Measurements from ENCODE around the gene LRRC52.

Gene LRRC52

DNA sequence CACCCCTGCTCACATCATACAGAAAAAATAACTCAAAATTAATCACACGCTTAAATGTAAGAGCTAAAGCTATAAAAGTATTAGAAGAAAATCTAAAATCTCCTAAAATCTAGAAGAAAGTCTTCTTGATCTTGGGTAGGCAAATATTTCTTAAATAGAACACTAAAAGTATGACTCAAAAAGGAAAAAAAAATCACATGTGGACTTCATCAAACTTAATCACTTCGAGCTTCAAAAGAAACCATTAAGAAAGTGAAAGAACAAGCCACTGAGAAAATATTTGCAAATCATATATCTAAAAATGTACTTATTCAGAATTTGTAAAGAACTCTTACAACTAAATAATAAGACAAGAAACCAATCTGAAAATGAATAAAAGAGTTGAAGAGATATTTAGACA, 32.7 kb downstream of the LRRC52 start:
- no peak for TF ChIP-seq FOXM1 (IDR thresholded peaks at IDR 0.05; ENCODE audit: borderline replicate concordance, low read depth)
- TF ChIP-seq, protein P1, sequence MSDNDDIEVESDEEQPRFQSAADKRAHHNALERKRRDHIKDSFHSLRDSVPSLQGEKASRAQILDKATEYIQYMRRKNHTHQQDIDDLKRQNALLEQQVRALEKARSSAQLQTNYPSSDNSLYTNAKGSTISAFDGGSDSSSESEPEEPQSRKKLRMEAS (IDR thresholded peaks at IDR 0.05): no peak
- no peak for TF ChIP-seq EP300 (IDR thresholded peaks at IDR 0.05; ENCODE audit: borderline replicate concordance)
- TF ChIP-seq CREB1 (IDR thresholded peaks at IDR 0.05; ENCODE audit: low read depth): no peak
- TF ChIP-seq, protein P2, sequence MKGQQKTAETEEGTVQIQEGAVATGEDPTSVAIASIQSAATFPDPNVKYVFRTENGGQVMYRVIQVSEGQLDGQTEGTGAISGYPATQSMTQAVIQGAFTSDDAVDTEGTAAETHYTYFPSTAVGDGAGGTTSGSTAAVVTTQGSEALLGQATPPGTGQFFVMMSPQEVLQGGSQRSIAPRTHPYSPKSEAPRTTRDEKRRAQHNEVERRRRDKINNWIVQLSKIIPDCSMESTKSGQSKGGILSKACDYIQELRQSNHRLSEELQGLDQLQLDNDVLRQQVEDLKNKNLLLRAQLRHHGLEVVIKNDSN (IDR thresholded peaks at IDR 0.05): no peak
- TF ChIP-seq NFIC (IDR thresholded peaks at IDR 0.05): no peak
- TF ChIP-seq EGR1 (IDR thresholded peaks at IDR 0.05): no peak

DNA sequence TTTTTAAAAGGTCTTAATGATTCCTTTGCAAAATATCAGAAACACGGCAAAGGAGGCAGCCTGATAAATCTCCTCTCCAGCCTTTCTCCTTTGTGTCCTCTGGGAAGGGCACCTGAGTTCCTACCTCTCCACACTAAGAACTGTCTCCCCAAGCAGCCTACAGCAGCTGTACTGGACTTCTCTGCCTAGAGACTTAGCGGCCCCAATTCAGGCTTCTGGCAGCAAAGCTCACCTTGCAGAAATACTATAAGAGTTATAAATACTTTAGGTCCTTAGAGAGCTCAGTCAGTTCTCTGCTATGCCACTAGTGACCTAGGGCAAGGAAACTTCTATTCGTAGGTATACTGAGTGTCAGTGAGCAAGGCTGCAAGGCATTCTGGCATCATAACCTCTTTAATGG, 33.9 kb downstream of the LRRC52 start:
- TF ChIP-seq RAD21 (IDR thresholded peaks at IDR 0.05; ENCODE audit: low read depth): no peak
- TF ChIP-seq TAF1 (IDR thresholded peaks at IDR 0.05; ENCODE audit: low read depth): no peak
- TF ChIP-seq CEBPB (IDR thresholded peaks at IDR 0.05): no peak

DNA sequence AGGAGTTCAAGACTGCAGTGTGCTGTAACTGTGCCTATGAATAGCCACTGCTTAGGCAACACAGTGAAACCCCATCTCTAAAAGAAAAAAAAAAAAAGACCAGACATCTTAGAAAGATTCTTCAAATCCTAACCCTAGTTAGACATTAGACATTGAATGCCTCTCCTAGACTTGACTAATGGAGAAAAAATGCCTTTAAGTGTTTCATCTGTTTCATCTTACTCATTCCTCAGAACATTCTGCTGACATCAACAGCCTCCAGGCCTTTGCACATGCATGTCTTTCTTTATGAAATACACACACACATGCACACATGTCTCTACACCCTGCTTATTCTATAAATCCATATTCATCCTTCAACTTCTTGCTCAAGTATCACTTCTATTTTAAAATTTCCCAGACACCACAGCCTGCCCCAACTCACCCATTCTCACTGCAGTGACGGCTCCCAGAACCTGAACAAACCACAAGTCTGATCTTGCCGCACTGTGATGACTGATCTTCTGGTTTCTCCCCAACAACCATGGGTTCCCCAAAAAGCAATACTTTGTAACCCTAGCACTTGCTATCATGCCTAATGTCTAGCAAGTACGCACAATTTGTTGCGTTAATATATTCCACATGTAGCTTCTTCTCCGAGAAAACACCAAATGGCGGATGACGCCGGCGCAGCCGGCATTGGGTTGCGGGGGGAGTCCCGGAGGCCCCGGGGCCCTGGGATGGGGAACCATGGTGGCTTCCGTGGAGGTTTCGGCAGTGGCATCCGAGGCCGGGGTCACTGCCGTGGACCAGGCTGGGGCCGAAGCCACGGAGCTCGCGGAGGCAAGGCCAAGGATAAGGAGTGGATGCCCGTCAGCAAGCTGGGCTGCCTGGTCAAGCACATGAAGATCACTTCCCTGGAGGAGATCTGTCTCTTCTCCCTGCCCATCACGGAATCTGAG, 37.4 kb downstream of the LRRC52 start:
- TF ChIP-seq EP300 (IDR thresholded peaks at IDR 0.05; ENCODE audit: borderline replicate concordance) (no peak), FOXM1 (IDR thresholded peaks at IDR 0.05; ENCODE audit: borderline replicate concordance, low read depth) (no peak), NFIC (IDR thresholded peaks at IDR 0.05) (no peak), YY1 (IDR thresholded peaks at IDR 0.05; ENCODE audit: low read depth) (no peak), TCF12 (IDR thresholded peaks at IDR 0.05; ENCODE audit: low read depth) (no peak)
- TF ChIP-seq, protein P2 (IDR thresholded peaks at IDR 0.05): no peak

DNA sequence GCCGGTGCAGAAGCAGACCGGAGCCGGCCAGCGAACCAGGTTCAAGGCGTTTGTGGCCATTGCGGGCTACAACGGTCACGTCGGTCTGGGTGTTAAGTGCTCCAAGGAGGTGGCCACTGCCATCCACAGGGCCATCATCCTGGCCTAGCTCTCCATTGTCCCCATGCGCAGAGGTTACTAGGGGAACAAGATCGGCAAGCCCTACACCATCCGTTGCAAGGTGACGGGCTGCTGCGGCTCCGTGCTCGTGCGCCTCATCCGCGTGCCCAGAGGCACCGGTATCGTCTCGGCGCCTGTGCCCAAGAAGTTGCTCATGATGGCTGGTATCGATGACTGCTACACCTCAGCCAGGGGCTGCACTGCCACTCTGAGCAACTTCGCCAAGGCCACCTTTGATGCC, 38.1 kb downstream of the LRRC52 start:
- no peak for TF ChIP-seq TEAD4 (IDR thresholded peaks at IDR 0.05)
- TF ChIP-seq, protein P1 (IDR thresholded peaks at IDR 0.05): no peak
- TF ChIP-seq EP300 (IDR thresholded peaks at IDR 0.05; ENCODE audit: borderline replicate concordance): no peak
- TF ChIP-seq NFIC (IDR thresholded peaks at IDR 0.05): no peak
- TF ChIP-seq TCF12 (IDR thresholded peaks at IDR 0.05; ENCODE audit: low read depth): no peak

DNA sequence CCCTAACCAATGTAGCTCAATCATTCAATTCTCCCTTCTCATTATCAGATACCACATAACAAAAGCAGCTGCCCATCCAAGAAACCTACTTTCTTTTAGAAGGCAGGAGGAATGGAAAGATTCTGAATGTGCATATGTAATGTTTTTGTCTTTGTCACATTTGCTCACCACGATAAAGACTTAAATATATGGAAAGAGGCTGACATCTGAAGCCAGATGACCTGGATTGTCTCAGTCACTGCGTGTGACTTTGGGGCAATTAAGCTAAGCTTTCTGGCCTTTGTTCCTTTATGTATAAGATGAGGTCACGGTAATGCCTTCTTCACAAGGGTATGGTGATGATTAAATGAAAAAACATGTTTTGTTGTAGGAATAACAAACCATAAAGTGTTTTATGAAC, 42.6 kb downstream of the LRRC52 start:
- TF ChIP-seq, protein P2 (IDR thresholded peaks at IDR 0.05): no peak
- TF ChIP-seq, protein P3, sequence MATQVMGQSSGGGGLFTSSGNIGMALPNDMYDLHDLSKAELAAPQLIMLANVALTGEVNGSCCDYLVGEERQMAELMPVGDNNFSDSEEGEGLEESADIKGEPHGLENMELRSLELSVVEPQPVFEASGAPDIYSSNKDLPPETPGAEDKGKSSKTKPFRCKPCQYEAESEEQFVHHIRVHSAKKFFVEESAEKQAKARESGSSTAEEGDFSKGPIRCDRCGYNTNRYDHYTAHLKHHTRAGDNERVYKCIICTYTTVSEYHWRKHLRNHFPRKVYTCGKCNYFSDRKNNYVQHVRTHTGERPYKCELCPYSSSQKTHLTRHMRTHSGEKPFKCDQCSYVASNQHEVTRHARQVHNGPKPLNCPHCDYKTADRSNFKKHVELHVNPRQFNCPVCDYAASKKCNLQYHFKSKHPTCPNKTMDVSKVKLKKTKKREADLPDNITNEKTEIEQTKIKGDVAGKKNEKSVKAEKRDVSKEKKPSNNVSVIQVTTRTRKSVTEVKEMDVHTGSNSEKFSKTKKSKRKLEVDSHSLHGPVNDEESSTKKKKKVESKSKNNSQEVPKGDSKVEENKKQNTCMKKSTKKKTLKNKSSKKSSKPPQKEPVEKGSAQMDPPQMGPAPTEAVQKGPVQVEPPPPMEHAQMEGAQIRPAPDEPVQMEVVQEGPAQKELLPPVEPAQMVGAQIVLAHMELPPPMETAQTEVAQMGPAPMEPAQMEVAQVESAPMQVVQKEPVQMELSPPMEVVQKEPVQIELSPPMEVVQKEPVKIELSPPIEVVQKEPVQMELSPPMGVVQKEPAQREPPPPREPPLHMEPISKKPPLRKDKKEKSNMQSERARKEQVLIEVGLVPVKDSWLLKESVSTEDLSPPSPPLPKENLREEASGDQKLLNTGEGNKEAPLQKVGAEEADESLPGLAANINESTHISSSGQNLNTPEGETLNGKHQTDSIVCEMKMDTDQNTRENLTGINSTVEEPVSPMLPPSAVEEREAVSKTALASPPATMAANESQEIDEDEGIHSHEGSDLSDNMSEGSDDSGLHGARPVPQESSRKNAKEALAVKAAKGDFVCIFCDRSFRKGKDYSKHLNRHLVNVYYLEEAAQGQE (IDR thresholded peaks at IDR 0.05; ENCODE audit: low read depth): no peak
- TF ChIP-seq CREB1 (IDR thresholded peaks at IDR 0.05; ENCODE audit: low read depth) (no peak), EP300 (IDR thresholded peaks at IDR 0.05; ENCODE audit: borderline replicate concordance) (no peak), RAD21 (IDR thresholded peaks at IDR 0.05; ENCODE audit: low read depth) (no peak), YY1 (IDR thresholded peaks at IDR 0.05; ENCODE audit: low read depth) (no peak), FOXM1 (IDR thresholded peaks at IDR 0.05; ENCODE audit: borderline replicate concordance, low read depth) (no peak), NFIC (IDR thresholded peaks at IDR 0.05) (no peak), TCF12 (IDR thresholded peaks at IDR 0.05; ENCODE audit: low read depth) (no peak)

DNA sequence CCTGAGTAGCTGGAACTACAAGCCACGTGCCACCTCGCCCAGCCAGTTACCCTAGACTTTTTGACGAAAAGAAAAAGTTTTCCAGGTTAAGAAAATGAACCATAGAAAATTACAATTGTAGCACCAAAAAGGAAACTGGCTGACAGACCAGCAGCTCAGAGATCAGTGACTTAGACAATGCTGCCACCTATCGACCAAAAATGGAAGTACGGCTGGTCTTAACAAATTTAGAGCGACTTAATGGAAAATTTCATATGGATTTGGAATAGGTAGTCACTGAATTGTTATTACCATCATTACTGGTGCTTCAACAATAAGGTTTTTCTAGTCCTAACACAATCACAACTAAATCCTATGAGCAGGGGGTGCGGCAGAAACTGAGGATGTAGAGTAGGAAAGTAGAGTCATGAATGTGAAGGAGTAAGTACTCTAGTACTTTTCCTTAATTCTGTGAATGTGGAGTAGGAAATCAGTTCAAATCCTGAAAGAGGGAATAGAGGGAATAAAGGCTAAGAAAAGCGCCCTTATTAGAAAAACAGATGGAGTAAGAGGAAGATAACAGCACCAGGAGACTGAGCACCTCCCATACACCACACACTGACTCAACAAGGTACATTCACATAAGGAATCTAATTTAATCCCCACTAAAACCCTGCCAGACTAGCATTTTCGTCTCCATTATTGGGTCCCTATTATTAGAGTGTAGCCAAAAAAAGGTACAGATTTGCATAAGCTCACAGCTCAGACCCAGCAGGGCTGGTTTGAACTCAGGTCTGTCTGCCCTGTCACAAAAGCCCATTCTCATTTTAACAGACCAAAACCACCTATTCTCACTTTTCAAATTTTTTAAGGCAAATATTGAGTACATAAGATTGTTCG, 49.4 kb downstream of the LRRC52 start:
- TF ChIP-seq YY1 (IDR thresholded peaks at IDR 0.05; ENCODE audit: low read depth) (no peak), RAD21 (IDR thresholded peaks at IDR 0.05; ENCODE audit: low read depth) (peak; percentile 94), ZBTB7A (IDR thresholded peaks at IDR 0.05; ENCODE audit: low read depth) (no peak), TEAD4 (IDR thresholded peaks at IDR 0.05) (no peak), EP300 (IDR thresholded peaks at IDR 0.05; ENCODE audit: borderline replicate concordance) (no peak), TCF12 (IDR thresholded peaks at IDR 0.05; ENCODE audit: low read depth) (no peak)
- TF ChIP-seq, protein P1 (IDR thresholded peaks at IDR 0.05): no peak
